A673 (cell line): ENCODE data around the gene WDR38. TPM values are rescaled to one million over a fixed set of nuclear protein-coding genes. Genes with fewer than 3 reads are reported as not detected.

ENCODE experiments used
- BruUV-seq: library from RNA; stranded (reverse); fragments of 400-500 nt; replicated peaks from 2 replicates; lab custom pipeline; 2021; lab: Mats Ljungman, UMichigan
- CTCF ChIA-PET: fragments of 300-600 bp; sonication (Branson Sonifier 250); formaldehyde crosslinking; loops from one replicate; lab custom pipeline; 2022; ENCODE audit warnings: antibody characterized with exemption; lab: Charles Lee
- POLR2A ChIA-PET: fragments of 300-600 bp; sonication (Branson Sonifier 250); formaldehyde crosslinking; loops from one replicate; lab custom pipeline; 2022; ENCODE audit warnings: antibody characterized with exemption; ENCODE audit not compliant: low non-redundant PET; lab: Charles Lee
- DNase-seq: peaks from one replicate; pipeline ENCODE4 v3.0.0-alpha.2; 2015; ENCODE audit warnings: low spot score
- H3K27ac ChIP-seq: fragments of 200-600 bp; sonication (generic); 2 replicates; pipeline ENCODE4 v1.5.1; 2016; ENCODE audit warnings: mixed run types, low read depth, mild to moderate bottlenecking, mixed read lengths, antibody characterized with exemption, low read length; ENCODE audit not compliant: poor library complexity, severe bottlenecking
- H3K27me3 ChIP-seq: fragments of 200-600 bp; sonication (generic); replicated peaks from 2 replicates; pipeline ENCODE4 v1.6.1; 2017; ENCODE audit warnings: mixed run types, low read depth, mild to moderate bottlenecking, mixed read lengths, antibody characterized with exemption, low read length; ENCODE audit not compliant: insufficient read depth, poor library complexity
- H3K36me3 ChIP-seq: fragments of 200-600 bp; sonication (generic); 2 replicates; pipeline ENCODE4 v1.6.1; 2016; ENCODE audit warnings: mixed run types, mild to moderate bottlenecking, mixed read lengths, antibody characterized with exemption, low read length; ENCODE audit not compliant: insufficient read depth, poor library complexity, severe bottlenecking
- H3K4me1 ChIP-seq: fragments of 200-600 bp; sonication (generic); 2 replicates; pipeline ENCODE4 v1.6.1; 2017; ENCODE audit warnings: mixed run types, mild to moderate bottlenecking, mixed read lengths, antibody characterized with exemption, low read length; ENCODE audit not compliant: insufficient read depth, poor library complexity, severe bottlenecking
- H3K4me3 ChIP-seq: fragments of 200-600 bp; sonication (generic); 2 replicates; pipeline ENCODE4 v1.5.1; 2016; ENCODE audit warnings: low read depth, mixed run types, mild to moderate bottlenecking, mixed read lengths, low read length; ENCODE audit not compliant: poor library complexity, severe bottlenecking
- H3K9me3 ChIP-seq: fragments of 200-600 bp; sonication (generic); 2 replicates; pipeline ENCODE4 v1.6.1; 2016; ENCODE audit warnings: mixed run types, low read depth, mild to moderate bottlenecking, mixed read lengths, antibody characterized with exemption, low read length; ENCODE audit not compliant: poor library complexity, severe bottlenecking
- CTCF ChIP-seq: fragments of 300-800, 200-600 bp; sonication (generic); conservative IDR thresholded peaks from 2 replicates; pipeline ENCODE4 v1.5.1; 2017; ENCODE audit warnings: low read depth, mild to moderate bottlenecking, antibody characterized with exemption, low read length, moderate library complexity, mixed read lengths
- EZH2 ChIP-seq: fragments of 200-600 bp; sonication (generic); IDR thresholded peaks from 2 replicates; pipeline ENCODE4 v1.6.1; 2017; ENCODE audit warnings: borderline replicate concordance, low read depth, mild to moderate bottlenecking, mixed read lengths, antibody characterized with exemption, low read length; ENCODE audit not compliant: poor library complexity, severe bottlenecking
- intact Hi-C: fragments of 100-400 bp; cut with micrococcal nuclease; formaldehyde crosslinking; loops from one replicate; pipeline ENCODE4 v1.10.0; 2022; ENCODE audit not compliant: unreplicated experiment
- total RNA-seq: library from RNA; stranded (reverse); gene quantifications from 2 replicates; pipeline ENCODE4 v1.2.3, GENCODE V29; 2021

WDR38 gene
- total RNA-seq, 1 experiment from 2014 or later = not detected

GRCh38 chr9:124813501-124814163 is 39.6 kb upstream of the WDR38 start:
- DNase-seq = no peak
- H3K27ac ChIP-seq = no peak overlapping the region
- intact Hi-C loops = no loop called here

GRCh38 chr9:124814164-124814535 is 39.1 kb upstream of the WDR38 start:
- POLR2A ChIA-PET = no interaction called here
- Histone ChIP-seq H3K27ac (no peak overlapping the region), H3K27me3 (no peaks in the 10 kb centered on the region), H3K4me3 (no peak overlapping the region), H3K9me3 (no peaks in the 10 kb centered on the region), H3K4me1 (no peaks in the 10 kb centered on the region), H3K36me3 (no peaks in the 10 kb centered on the region)
- no TSS peak for BruUV-seq
- CTCF ChIA-PET = no interaction called here
- TF ChIP-seq EZH2 (no peak), CTCF (no peak)
- no peak for DNase-seq
- intact Hi-C loops = no loop called here

More at GRCh38 chr9:124813501-124814163, 39.6 kb upstream of the WDR38 start:
- no peak for TF ChIP-seq CTCF
- TF ChIP-seq EZH2 = no peak
- POLR2A ChIA-PET = no interaction called here
- no peaks in the 10 kb centered on the region for H3K4me1 ChIP-seq
- no peaks in the 10 kb centered on the region for H3K27me3 ChIP-seq
- BruUV-seq = no TSS peak
- no peaks in the 10 kb centered on the region for H3K9me3 ChIP-seq
- CTCF ChIA-PET = no interaction called here
- no peaks in the 10 kb centered on the region for H3K36me3 ChIP-seq
- H3K4me3 ChIP-seq = no peak overlapping the region

GRCh38 chr9:124815601-124816000 is 37.7 kb upstream of the WDR38 start:
- Histone ChIP-seq H3K9me3 (no peaks in the 10 kb centered on the region), H3K4me1 (no peaks in the 10 kb centered on the region), H3K4me3 (no peak overlapping the region), H3K27ac (no peak overlapping the region), H3K36me3 (no peaks in the 10 kb centered on the region), H3K27me3 (no peaks in the 10 kb centered on the region)
- BruUV-seq = no TSS peak
- no peak for DNase-seq
- CTCF ChIA-PET = no interaction called here
- TF ChIP-seq CTCF (no peak), EZH2 (no peak)
- POLR2A ChIA-PET = no interaction called here
- intact Hi-C loops = no loop called here
